SH-SY5Y (cell line): ENCODE results near the gene CAMTA1.

Source experiments
- GATA2 ChIP-seq: IDR thresholded peaks from 2 replicates; pipeline ENCODE4 v1.6.1; 2011; ENCODE audit warnings: mild to moderate bottlenecking, low read depth, low read length
- GATA3 ChIP-seq: IDR thresholded peaks from 2 replicates; pipeline ENCODE4 v1.6.1; 2011; ENCODE audit warnings: low read depth, mild to moderate bottlenecking, low read length, moderate library complexity

GRCh38 chr1:7300893-7301663, 515.8 kb downstream of the CAMTA1 start:
- TF ChIP-seq GATA2: no peak
- TF ChIP-seq GATA3: no peak
